Uterus (tissue), 4 donors: ENCODE measurements around the gene TXLNG. TPM values are rescaled to one million over a fixed set of nuclear protein-coding genes. Genes with fewer than 3 reads are reported as not detected.

ENCODE experiments used
- DNase-seq, 2 donors: peaks; one replicate each; pipeline ENCODE4 v3.0.0-alpha.2; 2019 to 2020
- H3K27ac ChIP-seq, 2 donors: fragments of 200-600 bp; sonication (generic); 1 replicate in 1 of 2; 2 replicates in 1 of 2; pipeline ENCODE4 v1.5.1; 2016 to 2018
- H3K27me3 ChIP-seq, 2 donors: fragments of 200-600 bp; sonication (generic); one replicate each; pipeline ENCODE4 v1.5.1; 2018 to 2019; ENCODE audit warnings: control low read depth in 1 of 2
- H3K36me3 ChIP-seq, 2 donors: fragments of 200-600 bp; sonication (generic); one replicate each; pipeline ENCODE4 v1.5.1; 2019; ENCODE audit warnings: control low read depth in 1 of 2
- H3K4me1 ChIP-seq, 2 donors: fragments of 200-600 bp; sonication (generic); one replicate each; pipeline ENCODE4 v1.5.1; 2018 to 2019; ENCODE audit warnings: control low read depth in 1 of 2
- H3K4me3 ChIP-seq, 2 donors: fragments of 200-600 bp; sonication (generic); 1 replicate in 1 of 2; 2 replicates in 1 of 2; pipeline ENCODE4 v1.5.1; 2018 to 2019; ENCODE audit warnings: mild to moderate bottlenecking in 1 of 2
- H3K9me3 ChIP-seq, 2 donors: fragments of 200-600 bp; sonication (generic); one replicate each; pipeline ENCODE4 v1.5.1; 2019; ENCODE audit warnings: control low read depth in 1 of 2
- POLR2A ChIP-seq, 2 donors: fragments of 450-650 bp; IDR thresholded peaks; one replicate each; pipeline ENCODE4 v1.6.1; 2016; ENCODE audit warnings: antibody characterized with exemption in 2 of 2, mild to moderate bottlenecking in 1 of 2, moderate library complexity in 1 of 2
- intact Hi-C: fragments of 100-400 bp; cut with DNase I; formaldehyde crosslinking; loops from one replicate; pipeline ENCODE4 v1.15.1; 2023; ENCODE audit warnings: low total_unique reads
- total RNA-seq, 4 donors: library from RNA; depleted of rRNA in 3 of 4; stranded (reverse); fragments of >200 nt in 3 of 4; gene quantifications; one replicate each; pipeline versions ENCODE4 v1.1.0 to v1.2.4, GENCODE V29; 2014 to 2023
- TF ChIP-seq, protein P1 (sequence below), 4 experiments: fragments of 200-600 bp in 2 of 4; fragments of 450-650 bp in 2 of 4; sonication (generic) in 2 of 4; IDR thresholded peaks; one replicate each; pipeline ENCODE4 v1.5.1; 2016 to 2019; ENCODE audit warnings: antibody characterized with exemption in 4 of 4, mild to moderate bottlenecking in 2 of 4, moderate library complexity in 1 of 4
- donor health status: DM: yes; HTN: yes; CAD: no.

Gene TXLNG
- total RNA-seq, 4 donors from 2014 or later: 11.8 to 18.9 (median 13.1) TPM

DNA sequence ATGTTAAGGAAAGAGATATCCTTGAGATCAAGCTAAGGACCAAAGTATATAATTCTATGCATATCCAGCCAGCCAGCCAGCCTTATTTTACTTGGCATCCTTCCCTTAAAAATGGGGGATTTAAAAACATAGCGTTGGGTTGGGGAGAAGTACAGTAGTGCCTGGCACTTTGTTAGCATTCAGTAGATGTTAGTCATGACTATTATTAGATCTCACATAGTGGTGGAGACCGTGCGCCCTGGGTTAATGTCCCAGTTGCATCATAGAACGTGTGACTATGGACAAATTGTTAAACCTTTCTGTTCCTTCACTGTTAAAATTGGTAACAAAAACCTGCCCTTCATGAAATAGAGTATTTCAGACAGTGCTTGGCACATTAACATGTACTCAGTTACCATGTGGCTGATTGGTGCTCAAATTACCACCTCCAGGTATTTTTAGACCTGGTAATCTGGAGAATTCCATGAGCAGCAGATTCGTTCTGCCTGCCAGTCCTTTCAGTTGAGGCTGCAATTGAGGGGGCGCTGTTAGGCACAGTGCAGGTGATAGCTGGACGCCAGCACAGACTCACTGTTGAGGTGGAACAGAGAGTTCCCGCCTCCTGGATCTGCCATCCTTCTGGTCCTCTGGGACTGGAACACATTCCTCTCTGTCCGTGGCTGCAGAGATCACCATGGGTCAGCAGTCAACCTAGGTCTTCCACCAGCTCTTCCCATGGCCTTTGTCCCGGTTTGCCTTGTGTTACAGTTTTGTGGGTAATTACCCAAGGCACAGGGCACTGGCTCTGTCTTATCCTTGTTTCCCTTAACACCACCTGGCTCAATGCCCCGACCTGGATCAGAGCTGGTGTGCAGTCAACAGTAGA is 52.2 kb downstream of the TXLNG start:
- Histone ChIP-seq H3K4me3 (no peak overlapping the region), H3K36me3 (no peaks in the 10 kb centered on the region), H3K9me3 (no peaks in the 10 kb centered on the region), H3K27me3 (no peaks in the 10 kb centered on the region), H3K27ac (peak overlapping the region; percentile 48 to 68), H3K4me1 (no peaks in the 10 kb centered on the region)
- no peak for DNase-seq
- intact Hi-C loops: no loop called here
- TF ChIP-seq, protein P1, sequence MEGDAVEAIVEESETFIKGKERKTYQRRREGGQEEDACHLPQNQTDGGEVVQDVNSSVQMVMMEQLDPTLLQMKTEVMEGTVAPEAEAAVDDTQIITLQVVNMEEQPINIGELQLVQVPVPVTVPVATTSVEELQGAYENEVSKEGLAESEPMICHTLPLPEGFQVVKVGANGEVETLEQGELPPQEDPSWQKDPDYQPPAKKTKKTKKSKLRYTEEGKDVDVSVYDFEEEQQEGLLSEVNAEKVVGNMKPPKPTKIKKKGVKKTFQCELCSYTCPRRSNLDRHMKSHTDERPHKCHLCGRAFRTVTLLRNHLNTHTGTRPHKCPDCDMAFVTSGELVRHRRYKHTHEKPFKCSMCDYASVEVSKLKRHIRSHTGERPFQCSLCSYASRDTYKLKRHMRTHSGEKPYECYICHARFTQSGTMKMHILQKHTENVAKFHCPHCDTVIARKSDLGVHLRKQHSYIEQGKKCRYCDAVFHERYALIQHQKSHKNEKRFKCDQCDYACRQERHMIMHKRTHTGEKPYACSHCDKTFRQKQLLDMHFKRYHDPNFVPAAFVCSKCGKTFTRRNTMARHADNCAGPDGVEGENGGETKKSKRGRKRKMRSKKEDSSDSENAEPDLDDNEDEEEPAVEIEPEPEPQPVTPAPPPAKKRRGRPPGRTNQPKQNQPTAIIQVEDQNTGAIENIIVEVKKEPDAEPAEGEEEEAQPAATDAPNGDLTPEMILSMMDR (IDR thresholded peaks at IDR 0.05): no peak
- no peak for TF ChIP-seq POLR2A (IDR thresholded peaks at IDR 0.05)

DNA sequence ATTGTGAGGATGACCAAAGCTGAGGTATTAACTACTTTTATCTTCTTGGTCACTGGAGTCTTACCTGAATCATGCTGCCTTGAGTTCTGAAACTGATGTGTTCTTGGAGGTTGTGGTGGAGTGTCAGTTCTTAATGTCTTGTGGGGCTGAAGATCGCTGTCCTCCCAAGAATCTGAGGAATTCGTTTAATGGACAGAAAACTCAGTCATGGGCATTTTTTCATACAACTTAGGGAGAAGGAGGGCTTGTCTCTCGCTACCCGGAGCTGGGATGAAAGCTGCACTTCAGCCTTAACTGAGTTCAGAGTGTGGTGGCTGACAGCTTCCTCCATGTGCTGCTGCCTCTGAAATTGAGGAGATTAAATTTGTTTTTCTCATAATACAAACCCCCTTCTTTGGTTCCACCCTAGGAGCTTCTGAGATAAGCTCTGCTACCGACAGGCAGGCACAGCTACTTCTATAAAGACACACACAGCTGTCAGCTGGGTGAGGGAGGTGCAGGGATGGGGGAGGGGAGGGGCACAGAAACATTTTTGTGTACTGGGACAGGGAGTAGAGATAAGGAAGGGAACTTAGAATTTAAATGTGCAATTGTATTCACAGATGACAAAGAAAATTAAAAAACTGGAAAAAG is 53.1 kb downstream of the TXLNG start:
- Histone ChIP-seq H3K4me3 (no peak overlapping the region), H3K4me1 (no peaks in the 10 kb centered on the region), H3K27me3 (no peaks in the 10 kb centered on the region), H3K36me3 (no peaks in the 10 kb centered on the region), H3K27ac (peak overlapping the region; percentile 48 to 68), H3K9me3 (no peaks in the 10 kb centered on the region)
- TF ChIP-seq, protein P1 (IDR thresholded peaks at IDR 0.05): no peak
- TF ChIP-seq POLR2A (IDR thresholded peaks at IDR 0.05): no peak
- DNase-seq: no peak
- intact Hi-C loops: no loop called here

DNA sequence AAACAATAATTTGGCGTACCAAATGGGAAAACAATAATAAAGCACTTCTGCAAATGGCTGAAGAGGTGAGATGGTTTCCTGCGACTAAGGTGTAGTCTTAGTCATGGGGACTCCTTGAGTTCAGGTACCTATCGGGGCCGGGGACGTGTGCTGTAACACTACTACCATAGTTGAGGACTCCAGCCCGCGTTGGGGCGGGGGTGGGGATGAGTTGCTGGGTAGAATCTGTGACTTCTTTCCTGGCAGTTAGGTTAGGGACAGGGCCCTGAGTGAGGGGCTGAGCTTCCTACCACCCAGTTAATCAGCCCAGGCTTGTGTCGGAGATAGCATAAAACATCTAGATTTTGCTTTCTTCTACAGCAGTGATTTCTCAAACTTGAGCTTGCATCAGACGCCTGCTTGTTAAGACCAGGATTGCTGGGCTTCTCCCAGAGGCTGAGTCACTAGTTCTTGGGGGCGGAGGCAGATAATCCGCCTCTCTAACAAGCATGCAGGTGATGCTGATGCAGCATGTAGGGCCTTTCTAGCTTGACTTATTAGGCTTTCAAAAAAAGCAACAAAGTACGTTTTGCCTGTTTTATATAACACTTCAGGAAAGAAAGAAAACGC is 53.7 kb downstream of the TXLNG start:
- no peak overlapping the region for H3K4me3 ChIP-seq
- intact Hi-C loops: no loop called here
- TF ChIP-seq, protein P1 (IDR thresholded peaks at IDR 0.05): no peak
- no peak for TF ChIP-seq POLR2A (IDR thresholded peaks at IDR 0.05)
- no peaks in the 10 kb centered on the region for H3K36me3 ChIP-seq
- H3K4me1 ChIP-seq: no peaks in the 10 kb centered on the region
- peak; percentile 61 to 79 for DNase-seq
- H3K27ac ChIP-seq: peak overlapping the region; percentile 48 to 68
- H3K9me3 ChIP-seq: no peaks in the 10 kb centered on the region
- no peaks in the 10 kb centered on the region for H3K27me3 ChIP-seq

DNA sequence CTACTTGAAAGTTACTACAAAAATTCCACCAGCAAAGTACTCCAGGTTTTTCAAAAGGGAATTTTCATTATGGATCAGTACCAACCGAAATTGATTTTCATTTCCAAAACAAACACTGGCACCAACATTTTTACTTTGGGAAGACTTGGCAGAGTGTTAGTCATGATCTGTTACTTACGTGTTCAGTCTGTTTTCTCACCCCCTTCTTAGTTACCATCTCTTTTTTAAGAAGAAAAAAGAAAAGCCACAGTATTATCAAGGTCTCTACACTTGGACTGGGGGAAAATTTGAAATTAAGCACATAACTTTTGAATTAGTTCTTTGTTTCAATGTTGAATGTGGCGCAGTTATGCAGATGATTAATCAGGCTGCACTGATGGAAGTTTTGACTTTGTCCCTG is 56.4 kb downstream of the TXLNG start:
- no peak for DNase-seq
- TF ChIP-seq, protein P1 (IDR thresholded peaks at IDR 0.05): no peak
- no peak for TF ChIP-seq POLR2A (IDR thresholded peaks at IDR 0.05)
- H3K27ac ChIP-seq: peak overlapping the region; percentile 36 to 43
- intact Hi-C loops: no loop called here
- no peak overlapping the region for H3K4me3 ChIP-seq
- no peaks in the 10 kb centered on the region for H3K36me3 ChIP-seq
- H3K9me3 ChIP-seq: no peaks in the 10 kb centered on the region
- H3K27me3 ChIP-seq: no peaks in the 10 kb centered on the region
- H3K4me1 ChIP-seq: no peaks in the 10 kb centered on the region
